HCT116 (cell line): ENCODE results near the gene CRIP3. TPM values are rescaled to one million over a fixed set of nuclear protein-coding genes. Genes with fewer than 3 reads are reported as not detected.

Source experiments
- ATAC-seq: fragments of 200-7000 bp; cut with Tn5 transposase; 2 replicates; pipeline ENCODE4 v1.9.1; 2020; ENCODE audit warnings: mild to moderate bottlenecking, moderate library complexity
- BruUV-seq: library from RNA; stranded (reverse); fragments of 400-500 nt; replicated peaks from 2 replicates; lab custom pipeline; 2021; lab: Mats Ljungman, UMichigan
- CTCF ChIA-PET: fragments of 300-600 bp; sonication (Branson Sonifier 250); formaldehyde crosslinking; loops from one replicate; lab custom pipeline; 2021; ENCODE audit warnings: antibody characterized with exemption; lab: Charles Lee
- POLR2A ChIA-PET: fragments of 300-600, 350-600 bp; sonication (Branson Sonifier 250); formaldehyde crosslinking; loops from one replicate; lab custom pipeline; 2021; ENCODE audit warnings: antibody characterized with exemption; lab: Charles Lee
- RAD21 ChIA-PET, 2 experiments: fragments of 300-600 bp; sonication (Branson Sonifier 250); formaldehyde crosslinking; loops; one replicate each; lab custom pipeline; 2023; ENCODE audit warnings: low total read pairs in 2 of 2; ENCODE audit not compliant: uncharacterized antibody in 2 of 2, unreplicated experiment in 2 of 2, low non-redundant PET in 1 of 2; lab: Charles Lee
- DNase-seq: peaks from one replicate; pipeline ENCODE4 v3.0.0-alpha.2; 2010; ENCODE audit warnings: low read depth, low spot score
- H2AFZ ChIP-seq: fragments of 200-600 bp; shearing (Covaris generic), sonication (generic); 2 replicates; pipeline ENCODE4 v1.6.1; 2017; ENCODE audit warnings: low read depth, mixed run types, mixed read lengths, antibody characterized with exemption, low read length; ENCODE audit not compliant: poor library complexity, severe bottlenecking
- H3K27ac ChIP-seq: 2 replicates; pipeline ENCODE4 v1.5.1; 2012; ENCODE audit warnings: low read depth, low read length
- H3K27me3 ChIP-seq: fragments of 200-600 bp; sonication (generic); 2 replicates; pipeline ENCODE4 v1.6.1; 2016; ENCODE audit warnings: mixed run types, low read length, mixed read lengths; ENCODE audit not compliant: insufficient read depth
- H3K36me3 ChIP-seq, 2 experiments: fragments of 200-500 bp in 1 of 2; fragments of 200-600 bp in 1 of 2; sonication (Bioruptor generic) in 1 of 2; sonication (generic) in 1 of 2; 2 replicates each; pipeline versions ENCODE4 v1.5.1 to v1.6.1; 2014 to 2016; ENCODE audit warnings: low read length in 2 of 2, inconsistent platforms in 1 of 2, mixed read lengths in 1 of 2, mixed run types in 1 of 2; ENCODE audit not compliant: insufficient read depth in 2 of 2, control insufficient read depth in 1 of 2
- H3K4me1 ChIP-seq, 2 experiments: fragments of 200-600 bp in 1 of 2; sonication (generic) in 1 of 2; 2 replicates each; pipeline versions ENCODE4 v1.5.1 to v1.6.1; 2012 to 2017; ENCODE audit warnings: low read length in 2 of 2, inconsistent platforms in 1 of 2, mild to moderate bottlenecking in 1 of 2, mixed read lengths in 1 of 2, mixed run types in 1 of 2, moderate library complexity in 1 of 2; ENCODE audit not compliant: insufficient read depth in 2 of 2, control insufficient read depth in 1 of 2
- H3K4me2 ChIP-seq: fragments of 200-600 bp; sonication (generic); 2 replicates; pipeline ENCODE4 v1.6.1; 2017; ENCODE audit warnings: mixed run types, low read length, mixed read lengths
- H3K4me3 ChIP-seq, 2 experiments: fragments of 200-600 bp in 1 of 2; sonication (generic) in 1 of 2; replicated peaks in 1 of 2; 2 replicates each; pipeline ENCODE4 v1.5.1; 2011 to 2016; ENCODE audit warnings: low read length in 2 of 2, control low read depth in 1 of 2, low read depth in 1 of 2, mild to moderate bottlenecking in 1 of 2, mixed read lengths in 1 of 2, mixed run types in 1 of 2
- H3K79me2 ChIP-seq: fragments of 200-600 bp; sonication (generic); 2 replicates; pipeline ENCODE4 v1.6.1; 2017; ENCODE audit warnings: mild to moderate bottlenecking, mixed run types, low read length, moderate library complexity, mixed read lengths; ENCODE audit not compliant: insufficient read depth
- H3K9ac ChIP-seq: fragments of 200-600 bp; sonication (generic); 2 replicates; pipeline ENCODE4 v1.6.1; 2016; ENCODE audit warnings: low read length, mixed read lengths
- H3K9me2 ChIP-seq: fragments of 200-600 bp; sonication (generic), shearing (Covaris generic); 2 replicates; pipeline ENCODE4 v1.6.1; 2017; ENCODE audit warnings: mixed run types, mild to moderate bottlenecking, moderate library complexity; ENCODE audit not compliant: insufficient read depth
- H3K9me3 ChIP-seq, 2 experiments: fragments of 200-500 bp in 1 of 2; fragments of 200-600 bp in 1 of 2; sonication (Bioruptor generic) in 1 of 2; sonication (generic) in 1 of 2; 2 replicates each; pipeline ENCODE4 v1.6.1; 2014 to 2017; ENCODE audit warnings: low read length in 2 of 2, mixed read lengths in 2 of 2, inconsistent platforms in 1 of 2, low read depth in 1 of 2, mild to moderate bottlenecking in 1 of 2, mixed run types in 1 of 2, moderate library complexity in 1 of 2; ENCODE audit not compliant: control insufficient read depth in 1 of 2, insufficient read depth in 1 of 2
- H4K20me1 ChIP-seq: fragments of 200-600 bp; sonication (generic), shearing (Covaris generic); 2 replicates; pipeline ENCODE4 v1.6.1; 2017; ENCODE audit warnings: mixed run types, mild to moderate bottlenecking, moderate library complexity; ENCODE audit not compliant: insufficient read depth
- CEBPB ChIP-seq: IDR thresholded peaks from 2 replicates; pipeline ENCODE4 v1.6.1; 2012; ENCODE audit warnings: low read depth
- EGR1 ChIP-seq: IDR thresholded peaks from 2 replicates; pipeline ENCODE4 v1.6.1; 2012; ENCODE audit warnings: low read depth
- EZH2 ChIP-seq: fragments of 200-600 bp; sonication (generic); IDR thresholded peaks from 2 replicates; pipeline ENCODE4 v1.6.1; 2017; ENCODE audit warnings: antibody characterized with exemption, mixed run types
- EZH2phosphoT487 ChIP-seq: fragments of 200-600 bp; IDR thresholded peaks from 2 replicates; pipeline ENCODE4 v1.6.1; 2018; ENCODE audit warnings: antibody characterized with exemption, borderline replicate concordance
- MAX ChIP-seq: IDR thresholded peaks from 2 replicates; pipeline ENCODE4 v1.6.1; 2012
- POLR2A ChIP-seq: IDR thresholded peaks from 2 replicates; pipeline ENCODE4 v1.7.0; 2011; ENCODE audit warnings: borderline replicate concordance; ENCODE audit not compliant: insufficient read depth, insufficient read length; ENCODE audit errors: extremely low read depth
- RAD21 ChIP-seq: IDR thresholded peaks from 2 replicates; pipeline ENCODE4 v1.6.1; 2012; ENCODE audit warnings: low read depth, mild to moderate bottlenecking
- REST ChIP-seq: IDR thresholded peaks from 2 replicates; pipeline ENCODE4 v1.6.1; 2012; ENCODE audit warnings: low read depth
- SIN3A ChIP-seq: IDR thresholded peaks from 2 replicates; pipeline ENCODE4 v1.6.1; 2012; ENCODE audit warnings: low read depth
- SP1 ChIP-seq: IDR thresholded peaks from 2 replicates; pipeline ENCODE4 v1.6.1; 2012; ENCODE audit warnings: low read depth
- YY1 ChIP-seq: IDR thresholded peaks from 2 replicates; pipeline ENCODE4 v1.6.1; 2011; ENCODE audit warnings: low read length, low read depth, moderate library complexity, mild to moderate bottlenecking; ENCODE audit not compliant: insufficient replicate concordance; ENCODE audit errors: extremely low read depth
- ZBTB33 ChIP-seq: IDR thresholded peaks from 2 replicates; pipeline ENCODE4 v1.6.1; 2011; ENCODE audit warnings: mild to moderate bottlenecking, low read length, moderate library complexity; ENCODE audit not compliant: insufficient replicate concordance; ENCODE audit errors: extremely low read depth
- intact Hi-C: fragments of 100-400 bp; cut with micrococcal nuclease; formaldehyde crosslinking; loops from 2 replicates; pipeline ENCODE4 v1.10.0; 2022
- total RNA-seq: library from RNA; stranded (reverse); gene quantifications from one replicate; pipeline ENCODE4 v1.2.1, GENCODE V29; 2021; ENCODE audit not compliant: unreplicated experiment
- TF ChIP-seq, protein P1 (sequence below): IDR thresholded peaks from 2 replicates; pipeline ENCODE4 v1.6.1; 2012

Gene CRIP3
- total RNA-seq, 1 experiment from 2014 or later: not detected

DNA sequence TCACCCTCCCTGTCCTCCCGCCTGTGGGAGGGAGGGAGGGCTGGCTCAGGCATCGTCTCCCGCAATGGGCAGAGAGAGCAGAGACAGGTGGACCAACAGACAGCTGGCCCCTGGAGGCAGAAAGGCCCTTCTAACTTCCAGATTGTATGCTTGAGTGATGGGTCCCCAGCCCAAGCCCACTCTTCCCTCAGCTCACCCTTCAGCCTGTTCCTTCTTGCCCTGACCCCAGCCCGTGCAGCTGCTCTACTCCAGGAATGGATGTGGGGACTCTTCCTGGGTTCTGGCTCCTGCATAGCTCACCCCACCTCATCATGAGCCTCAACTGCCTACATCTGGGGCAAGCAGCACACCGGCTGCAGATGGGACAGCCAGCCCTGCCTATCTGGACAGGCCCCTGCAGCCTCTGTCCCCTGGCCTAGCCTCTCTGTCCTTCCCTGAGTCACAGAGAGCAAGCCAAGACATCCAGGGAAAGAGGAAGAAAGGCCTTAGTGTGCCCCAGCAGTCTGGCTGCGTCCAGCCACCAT, 22.1 kb downstream of the CRIP3 start (continued):
- TF ChIP-seq REST: no peak

DNA sequence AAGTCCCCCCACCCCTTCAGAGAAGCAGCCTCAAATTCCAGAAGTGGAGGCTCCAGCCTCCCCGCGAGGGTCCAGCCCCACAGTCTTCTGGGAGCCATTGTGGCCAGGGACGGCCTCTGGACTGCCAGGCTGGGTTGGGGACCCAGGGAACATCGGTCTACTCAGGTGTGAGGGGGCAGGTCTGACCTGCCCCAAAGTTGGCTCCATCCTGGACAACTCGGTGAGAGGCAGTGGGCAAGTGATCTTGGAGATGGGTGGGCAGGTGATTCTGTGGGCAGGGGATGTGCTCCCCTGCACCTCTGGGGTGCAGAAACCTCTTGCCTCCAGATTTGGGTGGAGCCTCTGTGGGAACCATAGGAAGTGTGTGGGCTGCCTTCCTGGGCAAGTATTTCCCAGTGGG, 22.8 kb downstream of the CRIP3 start:
- RAD21 ChIA-PET: no interaction called here
- Histone ChIP-seq H3K36me3 (no peaks in the 10 kb centered on the region), H3K79me2 (no peaks in the 10 kb centered on the region), H2AFZ (no peak overlapping the region), H3K9me2 (no peaks in the 10 kb centered on the region), H3K9ac (no peak overlapping the region), H3K27ac (no peak overlapping the region), H3K9me3 (no peaks in the 10 kb centered on the region), H3K4me1 (no peaks in the 10 kb centered on the region), H3K27me3 (no peaks in the 10 kb centered on the region), H4K20me1 (no peaks in the 10 kb centered on the region), H3K4me3 (no peak overlapping the region), H3K4me2 (no peak overlapping the region)
- intact Hi-C loops: no loop called here
- no peak for DNase-seq
- TF ChIP-seq YY1: no peak
- no peak for TF ChIP-seq EZH2phosphoT487
- TF ChIP-seq SIN3A: no peak
- TF ChIP-seq, protein P1, sequence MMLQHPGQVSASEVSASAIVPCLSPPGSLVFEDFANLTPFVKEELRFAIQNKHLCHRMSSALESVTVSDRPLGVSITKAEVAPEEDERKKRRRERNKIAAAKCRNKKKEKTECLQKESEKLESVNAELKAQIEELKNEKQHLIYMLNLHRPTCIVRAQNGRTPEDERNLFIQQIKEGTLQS: no peak
- TF ChIP-seq ZBTB33: no peak
- no peak for TF ChIP-seq REST
- TF ChIP-seq SP1: no peak
- no peak for TF ChIP-seq POLR2A
- no peak for TF ChIP-seq EZH2
- no peak for TF ChIP-seq RAD21
- TF ChIP-seq CEBPB: no peak
- no peak for TF ChIP-seq EGR1
- TF ChIP-seq MAX: no peak
- CTCF ChIA-PET: interaction anchor here (1.6 kb wide), 1 partner anchor 12 kb away, joined by 3 read pairs; the partner anchor contains the start of gene SLC22A7
- BruUV-seq: no TSS peak
- ATAC-seq: no peak
- POLR2A ChIA-PET: no interaction called here
